Activated CD4-positive, alpha-beta T cell treated with anti-CD3 and anti-CD28 coated beads for 24 hours (primary cell): ENCODE measurements around the gene APOBEC4.

Experiments
- DNase-seq, 2 donors: peaks; one replicate each; pipeline ENCODE4 v3.0.0-alpha.2; 2020; ENCODE audit warnings: low read depth in 2 of 2

The APOBEC4 gene

DNA sequence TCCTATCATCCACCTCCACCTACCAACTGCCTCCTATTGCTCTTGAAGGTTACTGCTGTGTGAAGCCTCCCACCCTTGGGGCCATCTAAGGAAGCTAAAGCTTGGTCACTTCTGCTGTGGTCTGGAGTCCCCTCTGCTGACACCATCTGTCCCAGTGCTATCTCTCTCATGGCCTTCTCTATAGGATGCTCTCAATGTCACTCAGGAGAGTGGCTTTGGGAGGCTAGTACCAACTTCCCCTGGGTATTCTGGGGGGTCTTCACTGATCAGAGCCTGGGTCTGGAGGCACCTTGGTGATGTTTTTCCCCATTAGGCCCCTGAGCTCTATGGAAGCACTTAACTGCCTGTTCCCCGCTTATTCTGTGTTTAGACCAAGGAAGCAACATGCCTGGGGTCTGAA is 50.6 kb downstream of the APOBEC4 start:
- no peak for DNase-seq

GRCh38 chr1:183600634-183601033 is 52.5 kb downstream of the APOBEC4 start:
- no peak for DNase-seq

DNA sequence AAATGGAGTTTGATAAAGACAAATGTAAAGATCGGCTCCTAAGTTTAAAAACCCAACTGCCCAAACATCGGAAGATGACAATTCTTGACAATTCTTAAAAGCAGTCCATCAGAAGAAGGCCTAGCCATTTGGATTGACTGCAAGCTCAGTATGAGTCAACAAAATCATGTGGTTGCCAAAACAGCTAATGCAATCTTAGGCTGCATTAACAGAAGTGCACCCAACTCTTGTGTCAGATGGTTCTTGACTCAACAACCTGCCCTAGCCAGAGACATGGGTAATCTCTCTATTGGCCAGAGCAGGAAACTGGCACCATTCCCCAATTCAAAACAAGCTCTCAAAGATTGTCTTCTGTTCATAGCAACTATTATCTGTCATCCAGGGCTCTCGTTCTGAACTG is 53.0 kb downstream of the APOBEC4 start:
- no peak for DNase-seq

DNA sequence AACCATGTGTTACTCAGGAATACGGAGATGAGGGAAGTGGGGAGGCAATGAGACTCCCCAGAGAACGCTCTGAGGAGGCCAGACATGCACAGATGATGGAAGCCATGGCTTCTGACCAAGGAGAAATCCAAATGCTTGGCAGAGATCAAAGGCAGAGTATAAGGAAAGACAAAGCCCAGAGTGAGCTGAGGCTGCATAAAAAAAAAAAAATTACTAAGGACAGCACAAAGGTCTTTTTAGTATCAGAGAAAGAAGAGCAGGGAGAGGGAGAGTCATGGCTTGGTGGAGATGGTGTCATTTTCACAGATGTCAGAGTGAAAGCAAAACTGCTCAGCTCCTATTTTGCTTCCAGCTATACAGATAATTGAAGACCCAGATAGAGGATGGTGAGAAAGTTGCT is 54.7 kb downstream of the APOBEC4 start:
- no peak for DNase-seq

- DNase-seq = no peak
Measured at GRCh38 chr1:183597656-183598347, 55.3 kb downstream of the APOBEC4 start.

- no peak for DNase-seq
Measured at GRCh38 chr1:183596500-183596899, 56.6 kb downstream of the APOBEC4 start.
